SU-DHL-6 (cell line): ENCODE results near the gene GPR84.

Experiments
- CTCF ChIP-seq: fragments of 200-600 bp; sonication (generic); IDR thresholded peaks from one replicate; pipeline ENCODE4 v1.5.1; 2017; ENCODE audit warnings: antibody characterized with exemption, mild to moderate bottlenecking, low read length, moderate library complexity; ENCODE audit not compliant: insufficient read depth, poor library complexity, severe bottlenecking
- EZH2phosphoT487 ChIP-seq: fragments of 200-600 bp; sonication (generic), shearing (Covaris generic); conservative IDR thresholded peaks from 2 replicates; pipeline ENCODE4 v1.6.1; 2018; ENCODE audit warnings: mild to moderate bottlenecking, antibody characterized with exemption, low read length, moderate library complexity, mixed read lengths

GRCh38 chr12:54349036-54349435, 15.2 kb downstream of the GPR84 start:
- TF ChIP-seq CTCF (no peak), EZH2phosphoT487 (no peak)
